ENCODE data around the gene TAPBPL.
"Not testable (repeated sequence)": the region's sequence is repeated elsewhere in the genome, so short reads cannot be mapped to it uniquely, and the experiment has no call there.

Gene TAPBPL

GRCh38 chr12:6476489-6476888 lies 24.6 kb downstream of the TAPBPL start:
- Histone ChIP-seq H3F3A (ENCODE audit: insufficient read depth, low read length) (0 out of 2 replicates have a peak, but pooled peaks cover 5% of the 10 kb centered on the region), H4K20me1 (ENCODE audit: insufficient read depth, low read length) (no peaks in the 10 kb centered on the region), H3K9me3 (ENCODE audit: low read length) (peaks cover 4% of the 10 kb centered on the region; the same call in 1 of the 2 replicates), H3K9ac (ENCODE audit: low read length) (no peak overlapping the region), H3K79me2 (ENCODE audit: insufficient read depth, low read length) (no peaks in the 10 kb centered on the region), H3K27ac (ENCODE audit: low read depth, low read length, poor library complexity, severe bottlenecking) (no peak overlapping the region), H3K9me2 (ENCODE audit: low read depth, low read length) (no peaks in the 10 kb centered on the region), H3K36me3 (ENCODE audit: insufficient read depth, low read length) (no peaks in the 10 kb centered on the region), H2AFZ (ENCODE audit: low read length) (no peak overlapping the region), H3K4me1 (ENCODE audit: insufficient read depth, low read length, severe bottlenecking) (no peaks in the 10 kb centered on the region), H3K4me3 (ENCODE audit: low read depth, low read length, poor library complexity, severe bottlenecking) (no peak overlapping the region), H3K27me3 (ENCODE audit: insufficient read depth, low read length) (no peaks in the 10 kb centered on the region; the same call in 1 of the 2 replicates), H3K4me2 (ENCODE audit: low read length) (no peak overlapping the region)
- TF ChIP-seq CTCF (IDR thresholded peaks at IDR 0.05; ENCODE audit: low read length): no peak
- no peak for TF ChIP-seq EZH2 (IDR thresholded peaks at IDR 0.05; ENCODE audit: borderline replicate concordance, low read length)

GRCh38 chr12:6477601-6478377 lies 25.9 kb downstream of the TAPBPL start:
- H3K4me3 ChIP-seq (ENCODE audit: low read depth, low read length, poor library complexity, severe bottlenecking); H3K79me2 ChIP-seq (ENCODE audit: insufficient read depth, low read length); H3K9me3 ChIP-seq (ENCODE audit: low read length); H2AFZ ChIP-seq (ENCODE audit: low read length); H3K27ac ChIP-seq (ENCODE audit: low read depth, low read length, poor library complexity, severe bottlenecking); H3K27me3 ChIP-seq (ENCODE audit: insufficient read depth, low read length); H3K36me3 ChIP-seq (ENCODE audit: insufficient read depth, low read length); H3K4me1 ChIP-seq (ENCODE audit: insufficient read depth, low read length, severe bottlenecking); H3K4me2 ChIP-seq (ENCODE audit: low read length); H3K9ac ChIP-seq (ENCODE audit: low read length); H3K9me2 ChIP-seq (ENCODE audit: low read depth, low read length); H3F3A ChIP-seq (ENCODE audit: insufficient read depth, low read length); H4K20me1 ChIP-seq (ENCODE audit: insufficient read depth, low read length): not testable (repeated sequence)

GRCh38 chr12:6478416-6478815 lies 26.6 kb downstream of the TAPBPL start:
- no peaks in the 10 kb centered on the region for H3K4me1 ChIP-seq (ENCODE audit: insufficient read depth, low read length, severe bottlenecking)
- H3K9me2 ChIP-seq (ENCODE audit: low read depth, low read length): no peaks in the 10 kb centered on the region
- H3K27me3 ChIP-seq (ENCODE audit: insufficient read depth, low read length): no peaks in the 10 kb centered on the region; the same call in 1 of the 2 replicates
- H3K9ac ChIP-seq (ENCODE audit: low read length): no peak overlapping the region
- no peak overlapping the region for H3K27ac ChIP-seq (ENCODE audit: low read depth, low read length, poor library complexity, severe bottlenecking)
- no peak overlapping the region for H3K4me2 ChIP-seq (ENCODE audit: low read length)
- H3K9me3 ChIP-seq (ENCODE audit: low read length): peaks cover 4% of the 10 kb centered on the region; the same call in 1 of the 2 replicates
- no peak for TF ChIP-seq EZH2 (IDR thresholded peaks at IDR 0.05; ENCODE audit: borderline replicate concordance, low read length)
- no peak for TF ChIP-seq CTCF (IDR thresholded peaks at IDR 0.05; ENCODE audit: low read length)
- H3K79me2 ChIP-seq (ENCODE audit: insufficient read depth, low read length): no peaks in the 10 kb centered on the region
- no peaks in the 10 kb centered on the region for H3K36me3 ChIP-seq (ENCODE audit: insufficient read depth, low read length)
- no peak overlapping the region for H2AFZ ChIP-seq (ENCODE audit: low read length)
- no peaks in the 10 kb centered on the region for H4K20me1 ChIP-seq (ENCODE audit: insufficient read depth, low read length)
- no peaks in the 10 kb centered on the region for H3F3A ChIP-seq (ENCODE audit: insufficient read depth, low read length)
- H3K4me3 ChIP-seq (ENCODE audit: low read depth, low read length, poor library complexity, severe bottlenecking): no peak overlapping the region

GRCh38 chr12:6488240-6488639 lies 36.4 kb downstream of the TAPBPL start:
- H3K9ac ChIP-seq (ENCODE audit: low read length): no peak overlapping the region
- H3K9me3 ChIP-seq (ENCODE audit: low read length): no peaks in the 10 kb centered on the region
- H3F3A ChIP-seq (ENCODE audit: insufficient read depth, low read length): no peaks in the 10 kb centered on the region
- no peaks in the 10 kb centered on the region for H4K20me1 ChIP-seq (ENCODE audit: insufficient read depth, low read length)
- no peak for TF ChIP-seq CTCF (IDR thresholded peaks at IDR 0.05; ENCODE audit: low read length)
- TF ChIP-seq EZH2 (IDR thresholded peaks at IDR 0.05; ENCODE audit: borderline replicate concordance, low read length): no peak
- peaks cover 10% of the 10 kb centered on the region for H3K79me2 ChIP-seq (ENCODE audit: insufficient read depth, low read length)
- H3K27ac ChIP-seq (ENCODE audit: low read depth, low read length, poor library complexity, severe bottlenecking): no peak overlapping the region
- peaks cover 15% of the 10 kb centered on the region for H3K36me3 ChIP-seq (ENCODE audit: insufficient read depth, low read length)
- H3K27me3 ChIP-seq (ENCODE audit: insufficient read depth, low read length): no peaks in the 10 kb centered on the region
- H3K4me2 ChIP-seq (ENCODE audit: low read length): no peak overlapping the region
- peaks cover 11% of the 10 kb centered on the region for H3K4me1 ChIP-seq (ENCODE audit: insufficient read depth, low read length, severe bottlenecking)
- H3K9me2 ChIP-seq (ENCODE audit: low read depth, low read length): no peaks in the 10 kb centered on the region
- no peak overlapping the region for H2AFZ ChIP-seq (ENCODE audit: low read length)
- no peak overlapping the region for H3K4me3 ChIP-seq (ENCODE audit: low read depth, low read length, poor library complexity, severe bottlenecking)

All from OCI-LY1 (cell line).